WTC11 (cell line): Measurements from ENCODE around the gene EDC3. TPM values are rescaled to one million over a fixed set of nuclear protein-coding genes. Genes with fewer than 3 reads are reported as not detected.

Source experiments
- ATAC-seq: fragments of 200-7000 bp; cut with Tn5 transposase; 2 replicates; pipeline ENCODE4 v1.10.0; 2021; ENCODE audit warnings: mild to moderate bottlenecking, moderate library complexity
- CTCF ChIA-PET: fragments of 300-600 bp; sonication (Branson Sonifier 250); formaldehyde crosslinking; loops from one replicate; lab custom pipeline; 2021; ENCODE audit warnings: antibody characterized with exemption; lab: Charles Lee
- POLR2A ChIA-PET: fragments of 350-600 bp; sonication (Branson Sonifier 250); formaldehyde crosslinking; loops from one replicate; lab custom pipeline; 2021; ENCODE audit warnings: antibody characterized with exemption; lab: Charles Lee
- DNase-seq: peaks from one replicate; pipeline ENCODE4 v3.0.0; 2021; ENCODE audit warnings: low spot score
- H3K27ac Mint-ChIP-seq: 2 replicates; pipeline ENCODE4 v1.8.0; 2021; ENCODE audit warnings: mixed read lengths
- H3K27me3 Mint-ChIP-seq: 2 replicates; pipeline ENCODE4 v1.8.0; 2021; ENCODE audit warnings: low read depth, mild to moderate bottlenecking, moderate library complexity, mixed read lengths
- H3K36me3 Mint-ChIP-seq: 2 replicates; pipeline ENCODE4 v1.8.0; 2021; ENCODE audit warnings: mixed read lengths
- H3K4me1 Mint-ChIP-seq: 2 replicates; pipeline ENCODE4 v1.8.0; 2022; ENCODE audit warnings: mixed read lengths
- H3K4me3 Mint-ChIP-seq: 2 replicates; pipeline ENCODE4 v1.8.0; 2021; ENCODE audit warnings: mild to moderate bottlenecking, moderate library complexity, mixed read lengths
- H3K9me3 Mint-ChIP-seq: 2 replicates; pipeline ENCODE4 v1.8.0; 2021; ENCODE audit warnings: mixed read lengths
- AFF4 ChIP-seq: sonication (generic); formaldehyde crosslinking; IDR thresholded peaks from 2 replicates; pipeline ENCODE4 v1.8.1; 2023; ENCODE audit warnings: mild to moderate bottlenecking, missing genetic modification reagents, borderline replicate concordance
- CREB1 ChIP-seq: sonication (generic); formaldehyde crosslinking; IDR thresholded peaks from 2 replicates; pipeline ENCODE4 v1.8.0; 2023; ENCODE audit warnings: mild to moderate bottlenecking, missing genetic modification reagents
- CTCF ChIP-seq: fragments of 200-600 bp; IDR thresholded peaks from 2 replicates; pipeline ENCODE4 v1.8.0; 2022; ENCODE audit warnings: antibody characterized with exemption
- E2F1 ChIP-seq: sonication (generic); formaldehyde crosslinking; IDR thresholded peaks from 2 replicates; pipeline ENCODE4 v1.8.0; 2022; ENCODE audit warnings: mild to moderate bottlenecking, missing genetic modification reagents
- ETV6 ChIP-seq: sonication (generic); formaldehyde crosslinking; IDR thresholded peaks from 2 replicates; pipeline ENCODE4 v1.8.1; 2022; ENCODE audit warnings: mild to moderate bottlenecking, missing genetic modification reagents
- GABPB1 ChIP-seq: sonication (generic); formaldehyde crosslinking; IDR thresholded peaks from 2 replicates; pipeline ENCODE4 v1.8.1; 2023; ENCODE audit warnings: mild to moderate bottlenecking, missing genetic modification reagents
- GRHL2 ChIP-seq: fragments of 250-450 bp; sonication (Bioruptor Pico); IDR thresholded peaks from 2 replicates; pipeline ENCODE4 v1.8.0; 2022; ENCODE audit warnings: mild to moderate bottlenecking, moderate library complexity; ENCODE audit not compliant: insufficient replicate concordance, severe bottlenecking
- HMGA2 ChIP-seq: fragments of 250-450 bp; sonication (Bioruptor Pico); IDR thresholded peaks from 2 replicates; pipeline ENCODE4 v1.4.0; 2021; ENCODE audit warnings: mild to moderate bottlenecking, moderate library complexity
- MAX ChIP-seq: sonication (generic); formaldehyde crosslinking; IDR thresholded peaks from 2 replicates; pipeline ENCODE4 v1.8.0; 2022; ENCODE audit warnings: mild to moderate bottlenecking, missing genetic modification reagents
- MXD4 ChIP-seq: fragments of 250-450 bp; sonication (Bioruptor Pico); IDR thresholded peaks from 2 replicates; pipeline ENCODE4 v1.8.0; 2021; ENCODE audit warnings: mild to moderate bottlenecking, moderate library complexity, borderline replicate concordance
- MYBL2 ChIP-seq: sonication (generic); formaldehyde crosslinking; IDR thresholded peaks from 2 replicates; pipeline ENCODE4 v1.8.1; 2023; ENCODE audit warnings: mild to moderate bottlenecking, moderate library complexity, missing genetic modification reagents
- NFYB ChIP-seq: sonication (generic); formaldehyde crosslinking; conservative IDR thresholded peaks from 2 replicates; pipeline ENCODE4 v1.8.0; 2022; ENCODE audit warnings: low read depth, missing genetic modification reagents
- NR2C2 ChIP-seq: sonication (generic); formaldehyde crosslinking; IDR thresholded peaks from 2 replicates; pipeline ENCODE4 v1.8.0; 2022; ENCODE audit warnings: mild to moderate bottlenecking, missing genetic modification reagents
- PREB ChIP-seq: sonication (generic); formaldehyde crosslinking; IDR thresholded peaks from 2 replicates; pipeline ENCODE4 v1.8.1; 2022; ENCODE audit warnings: mild to moderate bottlenecking, missing genetic modification reagents, moderate library complexity, borderline replicate concordance
- TEAD1 ChIP-seq: sonication (generic); formaldehyde crosslinking; IDR thresholded peaks from 2 replicates; pipeline ENCODE4 v1.8.0; 2022; ENCODE audit warnings: mild to moderate bottlenecking, missing genetic modification reagents
- TEAD4 ChIP-seq: sonication (generic); formaldehyde crosslinking; IDR thresholded peaks from 2 replicates; pipeline ENCODE4 v1.8.0; 2022; ENCODE audit warnings: mild to moderate bottlenecking, missing genetic modification reagents
- TP53 ChIP-seq: sonication (generic); formaldehyde crosslinking; IDR thresholded peaks from 2 replicates; pipeline ENCODE4 v1.8.1; 2023; ENCODE audit warnings: mild to moderate bottlenecking, missing genetic modification reagents
- ZBTB43 ChIP-seq: sonication (generic); formaldehyde crosslinking; IDR thresholded peaks from 2 replicates; pipeline ENCODE4 v1.8.1; 2023; ENCODE audit warnings: mild to moderate bottlenecking, missing genetic modification reagents
- ZNF138 ChIP-seq: sonication (generic); formaldehyde crosslinking; conservative IDR thresholded peaks from 2 replicates; pipeline ENCODE4 v1.8.1; 2022; ENCODE audit warnings: mild to moderate bottlenecking, moderate library complexity, missing genetic modification reagents
- ZNF232 ChIP-seq: sonication (generic); formaldehyde crosslinking; IDR thresholded peaks from 2 replicates; pipeline ENCODE4 v1.8.0; 2022; ENCODE audit warnings: mild to moderate bottlenecking, missing genetic modification reagents
- ZNF396 ChIP-seq: fragments of 250-450 bp; sonication (Bioruptor Pico); IDR thresholded peaks from 2 replicates; pipeline ENCODE4 v1.8.0; 2021; ENCODE audit warnings: mild to moderate bottlenecking, moderate library complexity, borderline replicate concordance
- total RNA-seq: library from RNA; stranded (reverse); gene quantifications from 3 replicates; pipeline ENCODE4 v1.2.3, GENCODE V29; 2021

EDC3 gene
- total RNA-seq, 1 experiment from 2014 or later: 54.7 TPM

- TF ChIP-seq CREB1 (CRISPR knock-in tag): no peak
- no peak for TF ChIP-seq ZNF396 (CRISPR knock-in tag)
- TF ChIP-seq TEAD4 (CRISPR knock-in tag): no peak
Measured at GRCh38 chr15:74624020-74624602, 71.7 kb downstream of the EDC3 start (continued).

- ATAC-seq (no peak), DNase-seq (no peak)
- Mint-ChIP-seq H3K4me3 (no peak overlapping the region), H3K27me3 (no peaks in the 10 kb centered on the region), H3K9me3 (no peaks in the 10 kb centered on the region), H3K27ac (no peak overlapping the region), H3K4me1 (peaks cover 10% of the 10 kb centered on the region), H3K36me3 (peaks cover 75% of the 10 kb centered on the region)
- ChIA-PET POLR2A (no interaction called here), CTCF (interaction anchor here (2.1 to 6.5 kb wide), 3 partner anchors 10 to 148 kb away, joined by 20 to 87 read pairs (median 78); no protein-coding TSS in a partner anchor)
- TF ChIP-seq E2F1 (CRISPR knock-in tag) (no peak), TEAD1 (CRISPR knock-in tag) (no peak), MXD4 (CRISPR knock-in tag) (no peak), NR2C2 (CRISPR knock-in tag) (no peak), ZNF396 (CRISPR knock-in tag) (no peak), AFF4 (CRISPR knock-in tag) (no peak), HMGA2 (CRISPR knock-in tag) (no peak), ETV6 (CRISPR knock-in tag) (no peak)
Measured at GRCh38 chr15:74622758-74623157, 73.1 kb downstream of the EDC3 start.

GRCh38 chr15:74621936-74622335, 73.9 kb downstream of the EDC3 start:
- peaks cover 69% of the 10 kb centered on the region for H3K36me3 Mint-ChIP-seq
- CTCF ChIA-PET: interaction anchor here (0.7 to 6.5 kb wide), 19 partner anchors 11 to 336 kb away, joined by 3 to 87 read pairs (median 6); partner anchors contain the start of genes ARID3B, CYP1A1, FAM219B and MPI
- DNase-seq: peak; percentile 76

GRCh38 chr15:74621546-74621920, 74.3 kb downstream of the EDC3 start:
- POLR2A ChIA-PET: interaction anchor here (0.6 to 1.2 kb wide), 2 partner anchors 93 to 138 kb away, joined by 3 to 5 read pairs; no protein-coding TSS in a partner anchor
- Mint-ChIP-seq H3K36me3 (peaks cover 66% of the 10 kb centered on the region), H3K4me1 (peaks cover 20% of the 10 kb centered on the region), H3K9me3 (no peaks in the 10 kb centered on the region), H3K4me3 (no peak overlapping the region), H3K27me3 (no peaks in the 10 kb centered on the region), H3K27ac (peak overlapping the region; percentile 95)
- CTCF ChIA-PET: interaction anchor here (0.5 to 6.5 kb wide), 55 partner anchors 11 to 627 kb away, joined by 3 to 87 read pairs (median 4); partner anchors contain the start of genes ARID3B, CPLX3, CYP1A1 and CYP1A2
- no peak for ATAC-seq
- no peak for DNase-seq
- no peak for TF ChIP-seq GABPB1 (CRISPR knock-in tag)
- TF ChIP-seq MYBL2 (CRISPR knock-in tag): no peak
- no peak for TF ChIP-seq GRHL2 (CRISPR knock-in tag)
- TF ChIP-seq CREB1 (CRISPR knock-in tag): no peak
- TF ChIP-seq CTCF: no peak
- TF ChIP-seq TP53 (CRISPR knock-in tag): no peak
- TF ChIP-seq ZNF232: no peak
- no peak for TF ChIP-seq TEAD4 (CRISPR knock-in tag)
- no peak for TF ChIP-seq ZBTB43 (CRISPR knock-in tag)
- TF ChIP-seq ZNF138 (CRISPR knock-in tag): no peak
- no peak for TF ChIP-seq PREB (CRISPR knock-in tag)

More at GRCh38 chr15:74621936-74622335, 73.9 kb downstream of the EDC3 start:
- H3K4me1 Mint-ChIP-seq: peaks cover 16% of the 10 kb centered on the region
- no peak overlapping the region for H3K4me3 Mint-ChIP-seq
- H3K27ac Mint-ChIP-seq: peak overlapping the region; percentile 95
- no peaks in the 10 kb centered on the region for H3K9me3 Mint-ChIP-seq
- TF ChIP-seq MAX (CRISPR knock-in tag) (no peak), NFYB (CRISPR knock-in tag) (peak; percentile 67)
- H3K27me3 Mint-ChIP-seq: no peaks in the 10 kb centered on the region
- peak; percentile 66 for ATAC-seq
- POLR2A ChIA-PET: interaction anchor here (1.2 kb wide), 1 partner anchor 138 kb away, joined by 3 read pairs; no protein-coding TSS in a partner anchor
